Measurements from ENCODE around the gene DLG2. TPM values are rescaled to one million over a fixed set of nuclear protein-coding genes. Genes with fewer than 3 reads are reported as not detected.

DLG2 gene
- total and polyA plus RNA-seq, 2 donors (not counting 3 experiments of a cell fraction or from before 2014, with no cell fraction given): 0.15 to 1.1 TPM

DNA sequence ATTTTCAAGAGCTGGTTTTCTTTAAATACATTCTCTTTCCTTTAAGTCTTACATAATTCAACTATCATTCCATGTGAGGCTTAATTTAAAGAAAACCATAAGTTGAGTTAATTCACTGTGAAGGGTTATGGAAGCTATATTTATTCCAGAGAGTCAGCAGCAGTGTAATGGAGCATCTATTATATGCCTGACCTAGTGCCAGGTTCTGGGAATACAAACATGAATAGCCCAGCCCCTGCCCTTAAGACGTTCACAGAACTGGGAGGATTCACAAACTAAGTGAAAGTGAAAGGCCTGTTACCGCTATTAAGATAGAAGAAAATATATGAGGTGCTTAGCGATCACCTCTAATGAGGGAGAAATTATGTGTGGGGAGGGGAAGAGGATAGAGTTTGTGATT is 1932.1 kb downstream of the DLG2 start:
- Histone ChIP-seq H3K9me1 (replicated peaks; ENCODE audit: control insufficient read depth, extremely low read depth, insufficient read depth, low read length) (no peaks in the 10 kb centered on the region), H3K9me3 (replicated peaks; ENCODE audit: control insufficient read depth, insufficient read depth, low read length) (no peaks in the 10 kb centered on the region), H3K27ac (ENCODE audit: insufficient read depth, low read depth, low read length) (no peak overlapping the region), H2AFZ (ENCODE audit: low read depth, low read length) (no peak overlapping the region), H3K27me3 (ENCODE audit: control insufficient read depth in 2 of 2, insufficient read depth in 2 of 2, low read length in 2 of 2) (no peaks in the 10 kb centered on the region), H3K9ac (replicated peaks; ENCODE audit: extremely low read depth, insufficient read depth, low read length) (no peak overlapping the region), H3K4me3 (replicated peaks in 1 of 3; ENCODE audit: insufficient read depth in 1 of 3, low read depth in 1 of 3, low read length in 3 of 3) (no peak overlapping the region), H3K4me1 (ENCODE audit: control insufficient read depth, extremely low read depth, insufficient read depth, low read length) (no peaks in the 10 kb centered on the region), H4K20me1 (replicated peaks; ENCODE audit: control insufficient read depth, extremely low read depth, insufficient read depth, low read length) (no peaks in the 10 kb centered on the region), H3K79me2 (ENCODE audit: control insufficient read depth, insufficient read depth, low read length) (no peaks in the 10 kb centered on the region), H3K36me3 (ENCODE audit: control insufficient read depth in 2 of 2, extremely low read depth in 1 of 2, insufficient read depth in 2 of 2, low read length in 2 of 2) (no peaks in the 10 kb centered on the region), H3K4me2 (ENCODE audit: insufficient read depth, low read length) (no peak overlapping the region)
- dilution Hi-C loops (cut with MboI; ENCODE audit: extremely low pct_ligation_motif_present, low sequenced_read_pairs): no loop called here
- BruUV-seq (replicated peaks): no TSS peak
- no peak for FAIRE-seq
- intact Hi-C loops (cut with micrococcal nuclease): no loop called here
- ChIA-PET POLR2A (no interaction called here), CTCF (interaction anchor here (1.2 kb wide), 1 partner anchor 13 kb away, joined by 3 read pairs; no protein-coding TSS in a partner anchor)
- TF ChIP-seq JUN (IDR thresholded peaks at IDR 0.05; ENCODE audit: borderline replicate concordance, insufficient read depth, insufficient read length, low read depth) (no peak), GATA2 (IDR thresholded peaks at IDR 0.05; ENCODE audit: insufficient read depth, insufficient read length, low read depth, low read length) (no peak), POLR2AphosphoS5 (IDR thresholded peaks at IDR 0.05; ENCODE audit: insufficient read depth, low read depth, low read length) (no peak), MYC (IDR thresholded peaks at IDR 0.05; ENCODE audit: low read depth, low read length) (no peak), FOS (IDR thresholded peaks at IDR 0.05; ENCODE audit: borderline replicate concordance, insufficient read depth, low read length) (no peak), EZH2 (IDR thresholded peaks at IDR 0.05; ENCODE audit: borderline replicate concordance, low read depth, low read length, severe bottlenecking) (no peak), POLR2A (IDR thresholded peaks at IDR 0.05; ENCODE audit: low read depth, low read length) (no peak)
- TF ChIP-seq, protein P1, sequence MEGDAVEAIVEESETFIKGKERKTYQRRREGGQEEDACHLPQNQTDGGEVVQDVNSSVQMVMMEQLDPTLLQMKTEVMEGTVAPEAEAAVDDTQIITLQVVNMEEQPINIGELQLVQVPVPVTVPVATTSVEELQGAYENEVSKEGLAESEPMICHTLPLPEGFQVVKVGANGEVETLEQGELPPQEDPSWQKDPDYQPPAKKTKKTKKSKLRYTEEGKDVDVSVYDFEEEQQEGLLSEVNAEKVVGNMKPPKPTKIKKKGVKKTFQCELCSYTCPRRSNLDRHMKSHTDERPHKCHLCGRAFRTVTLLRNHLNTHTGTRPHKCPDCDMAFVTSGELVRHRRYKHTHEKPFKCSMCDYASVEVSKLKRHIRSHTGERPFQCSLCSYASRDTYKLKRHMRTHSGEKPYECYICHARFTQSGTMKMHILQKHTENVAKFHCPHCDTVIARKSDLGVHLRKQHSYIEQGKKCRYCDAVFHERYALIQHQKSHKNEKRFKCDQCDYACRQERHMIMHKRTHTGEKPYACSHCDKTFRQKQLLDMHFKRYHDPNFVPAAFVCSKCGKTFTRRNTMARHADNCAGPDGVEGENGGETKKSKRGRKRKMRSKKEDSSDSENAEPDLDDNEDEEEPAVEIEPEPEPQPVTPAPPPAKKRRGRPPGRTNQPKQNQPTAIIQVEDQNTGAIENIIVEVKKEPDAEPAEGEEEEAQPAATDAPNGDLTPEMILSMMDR (IDR thresholded peaks at IDR 0.05; ENCODE audit: extremely low read depth in 1 of 2, insufficient read depth in 1 of 2, low read depth in 1 of 2, low read length in 2 of 2): no peak
- TF ChIP-seq, protein P2, sequence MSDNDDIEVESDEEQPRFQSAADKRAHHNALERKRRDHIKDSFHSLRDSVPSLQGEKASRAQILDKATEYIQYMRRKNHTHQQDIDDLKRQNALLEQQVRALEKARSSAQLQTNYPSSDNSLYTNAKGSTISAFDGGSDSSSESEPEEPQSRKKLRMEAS (IDR thresholded peaks at IDR 0.05; ENCODE audit: insufficient read depth, insufficient read length): no peak
- DNase-seq (ENCODE audit: low read depth, low spot score): no peak
